HCT116 (cell line): ENCODE data around the gene RPL3. TPM values are rescaled to one million over a fixed set of nuclear protein-coding genes. Genes with fewer than 3 reads are reported as not detected.

Source experiments
- ATAC-seq: fragments of 200-7000 bp; cut with Tn5 transposase; 2 replicates; pipeline ENCODE4 v1.9.1; 2020; ENCODE audit warnings: mild to moderate bottlenecking, moderate library complexity
- BruUV-seq: library from RNA; stranded (reverse); fragments of 400-500 nt; replicated peaks from 2 replicates; lab custom pipeline; 2021; lab: Mats Ljungman, UMichigan
- CTCF ChIA-PET: fragments of 300-600 bp; sonication (Branson Sonifier 250); formaldehyde crosslinking; loops from one replicate; lab custom pipeline; 2021; ENCODE audit warnings: antibody characterized with exemption; lab: Charles Lee
- POLR2A ChIA-PET: fragments of 300-600, 350-600 bp; sonication (Branson Sonifier 250); formaldehyde crosslinking; loops from one replicate; lab custom pipeline; 2021; ENCODE audit warnings: antibody characterized with exemption; lab: Charles Lee
- RAD21 ChIA-PET, 2 experiments: fragments of 300-600 bp; sonication (Branson Sonifier 250); formaldehyde crosslinking; loops; one replicate each; lab custom pipeline; 2023; ENCODE audit warnings: low total read pairs in 2 of 2; ENCODE audit not compliant: uncharacterized antibody in 2 of 2, unreplicated experiment in 2 of 2, low non-redundant PET in 1 of 2; lab: Charles Lee
- DNase-seq: peaks from one replicate; pipeline ENCODE4 v3.0.0-alpha.2; 2010; ENCODE audit warnings: low read depth, low spot score
- H2AFZ ChIP-seq: fragments of 200-600 bp; shearing (Covaris generic), sonication (generic); 2 replicates; pipeline ENCODE4 v1.6.1; 2017; ENCODE audit warnings: low read depth, mixed run types, mixed read lengths, antibody characterized with exemption, low read length; ENCODE audit not compliant: poor library complexity, severe bottlenecking
- H3K27ac ChIP-seq: 2 replicates; pipeline ENCODE4 v1.5.1; 2012; ENCODE audit warnings: low read depth, low read length
- H3K27me3 ChIP-seq: fragments of 200-600 bp; sonication (generic); 2 replicates; pipeline ENCODE4 v1.6.1; 2016; ENCODE audit warnings: mixed run types, low read length, mixed read lengths; ENCODE audit not compliant: insufficient read depth
- H3K36me3 ChIP-seq, 2 experiments: fragments of 200-500 bp in 1 of 2; fragments of 200-600 bp in 1 of 2; sonication (Bioruptor generic) in 1 of 2; sonication (generic) in 1 of 2; 2 replicates each; pipeline versions ENCODE4 v1.5.1 to v1.6.1; 2014 to 2016; ENCODE audit warnings: low read length in 2 of 2, inconsistent platforms in 1 of 2, mixed read lengths in 1 of 2, mixed run types in 1 of 2; ENCODE audit not compliant: insufficient read depth in 2 of 2, control insufficient read depth in 1 of 2
- H3K4me1 ChIP-seq, 2 experiments: fragments of 200-600 bp in 1 of 2; sonication (generic) in 1 of 2; 2 replicates each; pipeline versions ENCODE4 v1.5.1 to v1.6.1; 2012 to 2017; ENCODE audit warnings: low read length in 2 of 2, inconsistent platforms in 1 of 2, mild to moderate bottlenecking in 1 of 2, mixed read lengths in 1 of 2, mixed run types in 1 of 2, moderate library complexity in 1 of 2; ENCODE audit not compliant: insufficient read depth in 2 of 2, control insufficient read depth in 1 of 2
- H3K4me2 ChIP-seq: fragments of 200-600 bp; sonication (generic); 2 replicates; pipeline ENCODE4 v1.6.1; 2017; ENCODE audit warnings: mixed run types, low read length, mixed read lengths
- H3K4me3 ChIP-seq, 2 experiments: fragments of 200-600 bp in 1 of 2; sonication (generic) in 1 of 2; replicated peaks in 1 of 2; 2 replicates each; pipeline ENCODE4 v1.5.1; 2011 to 2016; ENCODE audit warnings: low read length in 2 of 2, control low read depth in 1 of 2, low read depth in 1 of 2, mild to moderate bottlenecking in 1 of 2, mixed read lengths in 1 of 2, mixed run types in 1 of 2
- H3K79me2 ChIP-seq: fragments of 200-600 bp; sonication (generic); 2 replicates; pipeline ENCODE4 v1.6.1; 2017; ENCODE audit warnings: mild to moderate bottlenecking, mixed run types, low read length, moderate library complexity, mixed read lengths; ENCODE audit not compliant: insufficient read depth
- H3K9ac ChIP-seq: fragments of 200-600 bp; sonication (generic); 2 replicates; pipeline ENCODE4 v1.6.1; 2016; ENCODE audit warnings: low read length, mixed read lengths
- H3K9me2 ChIP-seq: fragments of 200-600 bp; sonication (generic), shearing (Covaris generic); 2 replicates; pipeline ENCODE4 v1.6.1; 2017; ENCODE audit warnings: mixed run types, mild to moderate bottlenecking, moderate library complexity; ENCODE audit not compliant: insufficient read depth
- H3K9me3 ChIP-seq, 2 experiments: fragments of 200-500 bp in 1 of 2; fragments of 200-600 bp in 1 of 2; sonication (Bioruptor generic) in 1 of 2; sonication (generic) in 1 of 2; 2 replicates each; pipeline ENCODE4 v1.6.1; 2014 to 2017; ENCODE audit warnings: low read length in 2 of 2, mixed read lengths in 2 of 2, inconsistent platforms in 1 of 2, low read depth in 1 of 2, mild to moderate bottlenecking in 1 of 2, mixed run types in 1 of 2, moderate library complexity in 1 of 2; ENCODE audit not compliant: control insufficient read depth in 1 of 2, insufficient read depth in 1 of 2
- H4K20me1 ChIP-seq: fragments of 200-600 bp; sonication (generic), shearing (Covaris generic); 2 replicates; pipeline ENCODE4 v1.6.1; 2017; ENCODE audit warnings: mixed run types, mild to moderate bottlenecking, moderate library complexity; ENCODE audit not compliant: insufficient read depth
- ATF3 ChIP-seq: IDR thresholded peaks from 2 replicates; pipeline ENCODE4 v1.6.1; 2012
- CTCF ChIP-seq, 3 experiments: fragments of 200-600 bp in 1 of 3; sonication (generic) in 1 of 3; IDR thresholded peaks in 2 of 3; conservative IDR thresholded peaks in 1 of 3; 2 replicates each; pipeline ENCODE4 v1.5.1; 2012 to 2017; ENCODE audit warnings: low read depth in 2 of 3, low read length in 2 of 3, antibody characterized with exemption in 1 of 3, borderline replicate concordance in 1 of 3, control low read depth in 1 of 3, mild to moderate bottlenecking in 1 of 3, mixed read lengths in 1 of 3, mixed run types in 1 of 3, moderate library complexity in 1 of 3; ENCODE audit not compliant: insufficient read depth in 1 of 3
- EGR1 ChIP-seq: IDR thresholded peaks from 2 replicates; pipeline ENCODE4 v1.6.1; 2012; ENCODE audit warnings: low read depth
- ELF1 ChIP-seq: IDR thresholded peaks from 2 replicates; pipeline ENCODE4 v1.6.1; 2012; ENCODE audit warnings: low read depth, borderline replicate concordance
- EZH2 ChIP-seq: fragments of 200-600 bp; sonication (generic); IDR thresholded peaks from 2 replicates; pipeline ENCODE4 v1.6.1; 2017; ENCODE audit warnings: antibody characterized with exemption, mixed run types
- EZH2phosphoT487 ChIP-seq: fragments of 200-600 bp; IDR thresholded peaks from 2 replicates; pipeline ENCODE4 v1.6.1; 2018; ENCODE audit warnings: antibody characterized with exemption, borderline replicate concordance
- FOSL1 ChIP-seq: IDR thresholded peaks from 2 replicates; pipeline ENCODE4 v1.6.1; 2012; ENCODE audit warnings: low read depth
- JUND ChIP-seq: IDR thresholded peaks from 2 replicates; pipeline ENCODE4 v1.6.1; 2012
- POLR2AphosphoS5 ChIP-seq: IDR thresholded peaks from 2 replicates; pipeline ENCODE4 v1.6.1; 2011; ENCODE audit warnings: mild to moderate bottlenecking, low read depth, low read length, moderate library complexity
- REST ChIP-seq: IDR thresholded peaks from 2 replicates; pipeline ENCODE4 v1.6.1; 2012; ENCODE audit warnings: low read depth
- SP1 ChIP-seq: IDR thresholded peaks from 2 replicates; pipeline ENCODE4 v1.6.1; 2012; ENCODE audit warnings: low read depth
- TCF7L2 ChIP-seq: IDR thresholded peaks from 2 replicates; pipeline ENCODE4 v1.7.0; 2011; ENCODE audit warnings: borderline replicate concordance, inconsistent platforms; ENCODE audit not compliant: insufficient read depth, insufficient read length; ENCODE audit errors: extremely low read depth
- YY1 ChIP-seq: IDR thresholded peaks from 2 replicates; pipeline ENCODE4 v1.6.1; 2011; ENCODE audit warnings: low read length, low read depth, moderate library complexity, mild to moderate bottlenecking; ENCODE audit not compliant: insufficient replicate concordance; ENCODE audit errors: extremely low read depth
- ZNF274 ChIP-seq: fragments of 200-500 bp; sonication (Bioruptor generic); IDR thresholded peaks from 2 replicates; pipeline ENCODE4 v1.6.1; 2014; ENCODE audit warnings: mild to moderate bottlenecking, low read depth, low read length, inconsistent platforms
- intact Hi-C: fragments of 100-400 bp; cut with micrococcal nuclease; formaldehyde crosslinking; loops from 2 replicates; pipeline ENCODE4 v1.10.0; 2022
- total RNA-seq: library from RNA; stranded (reverse); gene quantifications from one replicate; pipeline ENCODE4 v1.2.1, GENCODE V29; 2021; ENCODE audit not compliant: unreplicated experiment

The RPL3 gene
- total RNA-seq, 1 experiment from 2014 or later = 2,966 TPM

- Histone ChIP-seq H3K9me2 (no peaks in the 10 kb centered on the region), H3K9ac (0 out of 2 replicates have a peak overlapping the region, but pooled peaks have one; percentile 98), H3K4me2 (peak overlapping the region; percentile 81; the same call in 1 of the 2 replicates), H3K9me3 (no peaks in the 10 kb centered on the region)
- no peak for DNase-seq
- no peak for TF ChIP-seq FOSL1
- no peak for TF ChIP-seq EGR1
- TF ChIP-seq ATF3 = no peak
- TF ChIP-seq JUND = no peak
- TF ChIP-seq SP1 = no peak
- TF ChIP-seq REST = no peak
- TF ChIP-seq ELF1 = no peak
- TF ChIP-seq ZNF274 = no peak
- no peak for TF ChIP-seq TCF7L2
- TF ChIP-seq EZH2phosphoT487 = no peak
- TF ChIP-seq EZH2 = no peak
- no peak for TF ChIP-seq YY1
- TF ChIP-seq POLR2AphosphoS5 = peak; percentile 3; the same call in 1 of the 2 replicates
- peak in 2 of 3 experiments; percentile 31 to 41; a peak in 4 of 6 replicates for TF ChIP-seq CTCF (IDR thresholded peaks at IDR 0.05 in 2 of 3, conservative IDR thresholded peaks at IDR 0.05 in 1 of 3; ENCODE audit: borderline replicate concordance in 1 of 3, insufficient read depth in 1 of 3, low read depth in 2 of 3, low read length in 2 of 3)
- TF ChIP-seq, all 23 proteins: peak for 2
- Histone ChIP-seq H3K79me2 (peaks cover 65% of the 10 kb centered on the region), H3K27ac (peak overlapping the region; percentile 100; the same call in 1 of the 2 replicates), H3K27me3 (no peaks in the 10 kb centered on the region), H3K4me1 (peaks cover 52 to 88% of the 10 kb centered on the region in 2 experiments), H2AFZ (no peak overlapping the region), H4K20me1 (peaks cover 55% of the 10 kb centered on the region; the same call in 1 of the 2 replicates), H3K36me3 (peaks cover 44 to 73% of the 10 kb centered on the region in 2 experiments), H3K4me3 (no peak overlapping the region)
- CTCF ChIA-PET = interaction anchor here (1.5 to 2.2 kb wide), 2 partner anchors 143 to 215 kb away, joined by 3 to 7 read pairs; no protein-coding TSS in a partner anchor
- no TSS peak for BruUV-seq
- ATAC-seq = no peak
- POLR2A ChIA-PET = interaction anchor here (0.9 to 6.4 kb wide), 5 partner anchors 17 to 445 kb away, joined by 3 to 33 read pairs (median 4); no protein-coding TSS in a partner anchor
- RAD21 ChIA-PET = no interaction called here
- intact Hi-C loops = no loop called here
Measured at GRCh38 chr22:39314251-39314971, 5.0 kb downstream of the RPL3 start.
